Esophagus (tissue), 2 donors: ENCODE data around the gene NME7. TPM values are rescaled to one million over a fixed set of nuclear protein-coding genes. Genes with fewer than 3 reads are reported as not detected.
A peak's percentile ranks its signal among the peaks of the same experiment; 100 is the strongest.

Experiments
- H3K27ac ChIP-seq, 2 donors: one replicate each; pipeline ENCODE4 v1.5.1; 2013; ENCODE audit warnings: low read depth in 2 of 2, mild to moderate bottlenecking in 2 of 2, inconsistent platforms in 1 of 2, low read length in 1 of 2, moderate library complexity in 1 of 2
- H3K27me3 ChIP-seq, 2 donors: one replicate each; pipeline ENCODE4 v1.6.1; 2013; ENCODE audit warnings: low read length in 2 of 2, control low read depth in 1 of 2, mild to moderate bottlenecking in 1 of 2; ENCODE audit not compliant: insufficient read depth in 2 of 2, control insufficient read depth in 1 of 2
- H3K36me3 ChIP-seq, 2 donors: one replicate each; pipeline ENCODE4 v1.6.1; 2013; ENCODE audit warnings: low read length in 1 of 2; ENCODE audit not compliant: control insufficient read depth in 2 of 2, insufficient read depth in 2 of 2
- H3K4me1 ChIP-seq, 2 donors: one replicate each; pipeline ENCODE4 v1.6.1; 2013; ENCODE audit warnings: low read length in 1 of 2; ENCODE audit not compliant: control insufficient read depth in 2 of 2, insufficient read depth in 2 of 2
- H3K4me3 ChIP-seq, 2 donors: one replicate each; pipeline ENCODE4 v1.5.1; 2013; ENCODE audit warnings: low read length in 2 of 2, mild to moderate bottlenecking in 2 of 2, low read depth in 1 of 2, moderate library complexity in 1 of 2
- H3K9me3 ChIP-seq, 2 donors: one replicate each; pipeline ENCODE4 v1.6.1; 2013; ENCODE audit warnings: mild to moderate bottlenecking in 2 of 2, low read depth in 1 of 2, low read length in 1 of 2, moderate library complexity in 1 of 2; ENCODE audit not compliant: control insufficient read depth in 2 of 2, insufficient read depth in 1 of 2
- WGBS, 2 donors: extraction: QIAGEN DNeasy Blood & Tissue Kit; methylation state at CpG; one replicate each; pipeline ENCODE4 v1.1.7; 2013; 5-methylcytosine and 5-hydroxymethylcytosine counted together
- polyA plus RNA-seq, 2 donors: library from polyadenylated mRNA; stranded (reverse); fragments of 200-250 nt; gene quantifications; one replicate each; pipeline ENCODE4 v1.2.3, GENCODE V29; 2013
- donor health status: healthy with polysubstance abuse.
- donor health status: Bipolar disorder and iron deficiency.

The NME7 gene
- polyA plus RNA-seq, 2 donors, result 2.0 to 5.6 TPM

DNA sequence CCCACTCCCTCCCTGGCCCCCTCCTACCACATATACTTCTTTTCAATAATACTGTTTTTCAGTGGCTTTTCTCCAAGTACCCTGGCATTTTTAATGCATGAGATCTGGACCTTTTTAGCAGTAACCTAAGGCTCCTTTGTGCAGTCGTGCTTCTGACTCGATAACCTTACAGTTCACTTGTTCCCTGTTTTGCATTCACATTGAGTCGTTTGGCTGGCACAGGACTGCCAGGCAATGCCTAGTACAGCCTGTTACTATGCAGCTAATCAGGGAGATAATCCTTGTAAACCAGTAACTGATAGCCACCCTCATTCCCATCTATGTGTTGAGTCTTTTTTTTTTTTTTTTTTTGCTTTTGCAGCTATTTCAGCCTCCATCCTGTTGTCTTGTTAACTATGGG lies 257.4 kb downstream of the NME7 start:
- Histone ChIP-seq H3K4me3 (peak overlapping the region in 1 of 2 donors; percentile 92), H3K36me3 (peaks cover 2 to 8% of the 10 kb centered on the region in 2 donors), H3K4me1 (peaks cover 0 to 11% of the 10 kb centered on the region in 2 donors), H3K27ac (peak overlapping the region; percentile 45 to 63), H3K9me3 (no peaks in the 10 kb centered on the region), H3K27me3 (no peaks in the 10 kb centered on the region)
- 12 to 19% methylated on average over 3 of the region's 3 CpGs for WGBS, 2 donors

DNA sequence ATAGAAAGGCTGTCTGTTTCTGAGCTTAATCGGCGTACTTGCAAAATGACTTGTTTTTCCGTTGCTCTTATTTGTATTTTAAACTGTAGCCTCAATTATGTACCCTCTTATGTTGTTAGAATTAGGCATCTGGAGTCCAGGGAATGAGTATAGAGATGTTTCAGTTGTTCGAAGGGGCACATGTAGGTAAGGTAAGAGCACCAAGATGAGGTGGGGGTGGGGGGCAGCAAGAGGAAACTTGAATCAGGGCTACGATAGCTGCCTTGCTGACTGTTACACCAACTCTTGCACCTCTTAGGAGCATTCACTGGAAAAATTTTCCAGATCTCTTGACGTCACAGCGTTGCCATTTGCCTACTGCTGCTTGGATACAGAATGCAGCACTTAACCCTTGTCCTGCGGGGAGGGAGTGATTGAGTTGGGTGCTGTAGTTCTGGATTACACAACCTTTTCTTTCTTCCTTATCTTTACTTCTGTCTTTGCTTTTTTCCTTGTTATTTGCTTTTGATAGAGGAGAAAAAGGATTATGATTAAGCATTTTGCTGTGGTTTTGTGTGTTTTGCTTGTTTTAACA lies 257.9 kb downstream of the NME7 start:
- H3K27ac ChIP-seq, result peak overlapping the region; percentile 57 to 85
- H3K27me3 ChIP-seq, result no peaks in the 10 kb centered on the region
- 37 to 38% methylated on average over 8 of the region's 8 CpGs for WGBS, 2 donors
- peak overlapping the region; percentile 34 to 92 for H3K4me3 ChIP-seq
- H3K9me3 ChIP-seq, result no peaks in the 10 kb centered on the region
- peaks cover 2 to 8% of the 10 kb centered on the region in 2 donors for H3K36me3 ChIP-seq
- peaks cover 0 to 11% of the 10 kb centered on the region in 2 donors for H3K4me1 ChIP-seq

DNA sequence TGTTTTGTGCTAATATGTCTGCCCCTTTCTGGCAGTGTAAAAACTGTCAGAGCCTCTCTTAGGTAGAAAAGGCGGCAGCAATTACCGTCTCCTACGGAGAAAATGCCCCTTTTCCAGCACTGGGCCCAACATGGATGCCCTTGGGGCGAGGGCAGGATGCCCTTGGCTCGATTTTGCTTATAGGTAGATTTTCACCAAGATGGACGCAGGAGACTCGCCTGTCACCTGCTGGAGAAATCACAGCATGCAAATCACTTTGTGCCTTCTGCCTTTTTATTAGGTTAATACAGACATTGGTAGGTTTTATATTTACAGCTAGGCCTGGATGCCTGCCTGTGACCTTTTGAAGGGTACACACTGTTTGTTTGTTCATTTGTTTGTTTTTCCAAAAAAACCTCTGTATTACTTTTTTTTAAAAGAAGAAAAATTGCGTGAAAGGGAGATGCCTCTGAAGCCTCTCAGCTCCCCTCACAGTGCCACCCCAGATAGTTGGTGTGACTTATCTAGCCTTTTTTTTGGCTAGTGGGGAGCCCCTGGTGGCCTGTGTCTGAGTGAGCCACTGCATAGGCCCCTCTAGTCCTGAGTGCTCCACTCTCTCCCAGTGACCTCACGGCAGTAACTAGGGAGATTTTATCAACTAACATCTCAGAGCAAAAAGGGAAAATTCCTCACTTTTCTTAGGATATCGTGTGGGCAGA lies 258.6 kb downstream of the NME7 start:
- H3K27me3 ChIP-seq, result no peaks in the 10 kb centered on the region
- peak overlapping the region; percentile 53 to 92 for H3K4me3 ChIP-seq
- WGBS, 2 donors, result 50 to 52% methylated on average over 10 of the region's 10 CpGs
- H3K36me3 ChIP-seq, result peaks cover 2 to 6% of the 10 kb centered on the region in 2 donors
- H3K9me3 ChIP-seq, result no peaks in the 10 kb centered on the region
- H3K4me1 ChIP-seq, result peaks cover 1 to 11% of the 10 kb centered on the region in 2 donors
- peak overlapping the region; percentile 57 to 84 for H3K27ac ChIP-seq

DNA sequence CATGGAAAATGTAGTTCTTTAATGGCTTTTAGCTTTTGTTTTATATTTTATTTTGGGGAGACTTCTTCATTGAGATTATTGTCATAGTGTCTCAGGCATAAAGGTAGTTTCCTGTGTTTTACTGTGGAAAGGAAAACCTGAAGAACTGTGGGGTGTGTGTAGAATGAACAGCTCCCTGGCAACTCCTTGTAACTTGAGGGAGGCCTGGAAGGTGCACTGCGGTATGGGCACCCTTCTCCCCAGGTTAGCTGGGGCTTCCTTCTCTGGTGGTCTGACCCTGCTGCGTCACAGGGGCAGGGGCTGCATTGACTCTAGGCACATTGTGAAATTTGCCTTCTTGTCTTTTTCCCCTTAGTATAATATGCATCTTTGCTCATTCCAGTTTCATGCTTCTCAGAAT lies 259.4 kb downstream of the NME7 start:
- Histone ChIP-seq H3K27ac (peak overlapping the region; percentile 57 to 89), H3K9me3 (no peaks in the 10 kb centered on the region), H3K36me3 (peaks cover 0 to 2% of the 10 kb centered on the region in 2 donors), H3K4me1 (peaks cover 2 to 10% of the 10 kb centered on the region in 2 donors), H3K27me3 (no peaks in the 10 kb centered on the region), H3K4me3 (peak overlapping the region; percentile 53 to 92)
- 36 to 39% methylated on average over 2 of the region's 2 CpGs for WGBS, 2 donors

DNA sequence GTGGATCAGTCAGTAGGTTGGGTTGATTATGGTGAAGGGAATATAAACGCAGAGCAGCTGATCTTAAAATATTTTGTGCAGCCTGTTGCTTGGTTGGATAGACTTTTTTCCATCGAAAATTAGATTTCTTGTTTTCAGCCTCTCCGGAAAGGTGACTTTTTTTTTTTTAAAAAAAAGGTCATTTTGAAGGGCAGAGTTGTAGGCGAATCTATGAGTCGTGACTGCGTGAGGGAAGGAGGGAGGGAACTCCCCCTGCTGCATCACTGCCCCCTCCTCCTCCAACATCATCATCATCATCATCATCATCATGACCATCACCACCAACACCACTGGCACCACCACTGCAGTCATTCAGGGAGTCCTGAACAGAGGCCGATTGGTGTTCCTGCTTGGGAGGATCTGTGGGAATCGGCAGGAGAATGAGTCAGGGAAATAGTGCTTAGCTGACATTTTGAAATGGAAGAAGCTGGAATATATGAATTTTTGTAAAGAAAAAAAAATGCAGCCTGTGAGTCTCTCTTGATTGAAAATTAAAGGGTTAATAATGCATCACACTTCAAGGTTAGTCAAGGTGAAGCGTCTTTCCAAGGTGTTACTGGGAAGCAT lies 259.9 kb downstream of the NME7 start:
- Histone ChIP-seq H3K4me1 (peaks cover 6 to 15% of the 10 kb centered on the region in 2 donors), H3K27me3 (no peaks in the 10 kb centered on the region), H3K4me3 (peak overlapping the region; percentile 91 to 92), H3K27ac (peak overlapping the region; percentile 79 to 95), H3K36me3 (peaks cover 0 to 2% of the 10 kb centered on the region in 2 donors), H3K9me3 (no peaks in the 10 kb centered on the region)
- WGBS, 2 donors, result 26% methylated on average over 9 of the region's 9 CpGs

DNA sequence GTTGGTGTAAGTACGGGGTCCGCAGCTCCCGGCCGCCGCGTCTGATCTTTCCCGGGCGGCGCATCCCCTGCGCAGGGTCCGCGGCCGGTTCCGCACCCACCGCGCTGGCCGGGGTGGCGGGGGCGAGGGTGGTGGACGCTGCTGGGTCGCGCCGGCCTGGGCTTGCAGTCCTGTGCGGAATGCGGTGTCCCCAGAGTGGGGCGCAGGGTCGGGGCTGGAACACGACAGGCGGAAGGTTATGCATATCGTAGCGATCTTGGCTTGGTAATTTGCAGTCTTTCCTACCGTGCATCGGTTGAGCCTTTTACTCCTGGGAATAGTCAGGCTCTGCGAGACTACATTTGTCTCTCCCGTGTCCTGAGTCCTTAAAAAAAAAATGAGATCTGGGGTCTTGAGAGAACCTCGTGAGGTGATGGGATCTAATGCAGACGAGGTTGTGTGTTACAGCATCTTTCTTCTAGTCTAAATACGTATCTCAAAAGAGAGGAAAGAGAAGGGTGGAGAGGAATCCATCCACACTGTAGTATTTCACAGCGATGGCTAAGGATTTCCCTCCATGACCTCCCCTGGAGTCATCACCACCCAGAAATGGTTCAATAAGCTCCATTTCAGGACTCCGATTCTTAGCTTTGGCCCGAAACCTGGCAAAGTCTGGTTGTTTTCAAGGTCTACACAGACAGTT lies 260.5 kb downstream of the NME7 start:
- Histone ChIP-seq H3K4me1 (peaks cover 11 to 20% of the 10 kb centered on the region in 2 donors), H3K27me3 (no peaks in the 10 kb centered on the region), H3K27ac (peak overlapping the region; percentile 79 to 95), H3K4me3 (peak overlapping the region; percentile 91 to 92), H3K9me3 (no peaks in the 10 kb centered on the region), H3K36me3 (no peaks in the 10 kb centered on the region)
- WGBS, 2 donors, result 2% methylated on average over 34 to 41 of the region's 41 CpGs

DNA sequence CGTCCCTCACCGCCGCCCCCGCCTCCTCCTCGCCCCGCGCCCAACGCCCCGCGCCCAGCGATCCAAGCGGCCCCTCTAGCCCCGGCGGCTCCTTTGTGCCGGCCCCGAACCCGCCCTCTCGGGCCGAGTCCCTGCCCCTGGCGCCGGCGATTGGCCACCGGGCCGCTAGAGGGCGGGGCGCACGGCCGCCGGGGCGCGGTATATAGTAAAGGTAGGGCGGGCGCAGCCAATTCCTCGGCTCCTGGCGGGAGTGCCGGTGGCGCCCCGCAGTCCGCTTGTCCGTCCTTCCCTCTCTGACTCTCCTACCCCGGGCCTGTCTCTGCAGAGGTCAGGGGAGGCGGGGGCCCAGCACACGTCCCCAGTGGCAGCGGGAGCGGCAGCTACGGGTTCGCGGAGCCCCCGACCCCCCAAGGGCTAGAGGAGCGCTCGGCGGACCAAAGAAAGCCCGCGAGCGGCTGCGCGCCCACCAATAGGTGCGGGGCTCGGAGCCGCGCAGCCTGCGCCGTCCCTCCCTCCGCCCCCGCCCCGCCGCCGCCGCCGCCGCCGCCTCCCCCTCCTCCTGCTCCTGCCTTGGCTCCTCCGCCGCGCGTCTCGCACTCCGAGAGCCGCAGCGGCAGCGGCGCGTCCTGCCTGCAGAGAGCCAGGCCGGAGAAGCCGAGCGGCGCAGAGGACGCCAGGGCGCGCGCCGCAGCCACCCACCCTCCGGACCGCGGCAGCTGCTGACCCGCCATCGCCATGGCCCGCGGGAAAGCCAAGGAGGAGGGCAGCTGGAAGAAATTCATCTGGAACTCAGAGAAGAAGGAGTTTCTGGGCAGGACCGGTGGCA lies 261.3 kb downstream of the NME7 start, which contains the start of gene ATP1B1:
ATP1B1 (plus strand) TSS at position 596 of the 826 bp plus-strand sequence; CDS start at position 736, 140 bp downstream.
- WGBS, 2 donors, result 1% methylated on average over 50 to 99 of the region's 100 CpGs
- Histone ChIP-seq H3K36me3 (no peaks in the 10 kb centered on the region), H3K27ac (peak within 1 kb of the TSS; percentile 79 to 95), H3K4me1 (peaks cover 11 to 20% of the 10 kb centered on the region in 2 donors), H3K9me3 (no peaks in the 10 kb centered on the region), H3K27me3 (no peaks in the 10 kb centered on the region), H3K4me3 (peak within 1 kb of the TSS; percentile 91 to 92)

DNA sequence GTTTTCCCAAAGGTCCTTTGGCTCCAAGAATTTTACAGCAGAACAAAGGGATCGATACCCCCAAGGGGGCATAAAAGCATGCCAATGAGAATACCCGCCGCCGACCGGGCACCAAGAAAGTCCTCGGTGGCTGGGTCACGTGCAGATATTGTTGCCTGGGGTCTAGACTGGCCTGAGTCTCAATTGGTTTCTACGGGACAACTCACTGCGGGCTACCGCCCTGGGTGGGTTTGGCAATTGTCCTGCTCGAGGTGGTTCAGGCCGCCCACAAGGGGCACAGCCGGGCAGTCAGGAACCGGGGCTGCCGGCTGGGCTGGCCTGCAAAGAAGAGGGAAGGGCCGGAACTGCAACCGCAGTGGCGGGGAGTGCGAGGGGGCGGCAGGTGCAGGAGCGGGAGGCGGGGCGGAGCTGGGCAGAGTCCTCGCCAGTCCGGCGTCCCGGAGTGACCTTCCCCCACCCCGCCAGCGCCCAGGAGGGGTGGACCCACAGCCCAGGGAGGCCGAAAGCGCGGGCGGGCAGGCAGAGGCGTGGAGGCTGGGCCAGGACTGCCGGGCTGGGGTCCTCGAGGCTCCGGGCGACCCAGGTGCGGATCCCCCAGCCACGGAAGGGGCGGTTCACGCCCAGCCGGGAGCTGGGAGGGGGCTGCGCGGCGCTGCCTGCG lies 262.0 kb downstream of the NME7 start:
- H3K4me1 ChIP-seq, result peaks cover 11 to 18% of the 10 kb centered on the region in 2 donors
- H3K27ac ChIP-seq, result peak overlapping the region; percentile 77 to 80

More for the DNA sequence above, 262.0 kb downstream of the NME7 start:
- 3 to 5% methylated on average over 27 to 47 of the region's 47 CpGs for WGBS, 2 donors
- H3K27me3 ChIP-seq, result no peaks in the 10 kb centered on the region
- H3K36me3 ChIP-seq, result no peaks in the 10 kb centered on the region
- peak overlapping the region; percentile 91 to 92 for H3K4me3 ChIP-seq
- H3K9me3 ChIP-seq, result no peaks in the 10 kb centered on the region
